Midbrain (tissue), 1 donor: ENCODE results near the gene ZNF254.
"Not testable (repeated sequence)": the region's sequence is repeated elsewhere in the genome, so short reads cannot be mapped to it uniquely, and the experiment has no call there.

Experiments
- DNase-seq: peaks from one replicate; lab custom pipeline; 2025; lab: John Stamatoyannopoulos, UW

The ZNF254 gene

DNA sequence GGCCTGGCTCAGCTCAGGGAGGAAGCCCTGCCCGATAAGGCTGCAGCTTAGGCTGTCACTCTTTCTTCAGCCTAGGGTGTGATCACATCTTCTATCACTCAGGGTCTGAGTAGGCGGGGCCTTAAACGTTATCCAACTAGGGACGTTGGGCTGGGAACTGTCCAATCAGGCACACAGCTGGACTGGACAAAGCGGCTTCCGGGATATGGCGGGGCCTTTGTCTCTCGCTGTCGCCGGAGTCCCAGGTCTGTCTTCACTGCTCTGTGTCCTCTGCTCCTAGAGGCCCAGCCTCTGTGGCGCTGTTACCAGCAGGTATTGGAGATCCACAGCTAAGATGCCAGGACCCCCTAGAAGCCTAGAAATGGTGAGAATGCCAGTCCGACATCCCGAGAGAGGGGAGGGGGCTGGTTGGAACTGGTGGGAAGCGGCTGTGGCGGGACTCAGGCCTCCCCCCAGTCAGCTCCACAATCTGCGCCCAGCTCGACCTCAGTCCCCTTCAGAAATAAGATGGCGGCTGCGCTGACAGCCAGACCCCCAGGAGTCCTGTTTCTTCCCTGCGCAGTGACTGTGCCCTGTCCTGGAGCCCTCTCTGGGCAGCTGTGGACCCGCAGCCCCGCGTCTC is at the start of gene ZNF254:
Gene ZNF254 (plus strand): TSS at position 214 of the 622 bp plus-strand sequence. CDS start 121 bp downstream, at position 335.
- DNase-seq = peak; percentile 93

DNA sequence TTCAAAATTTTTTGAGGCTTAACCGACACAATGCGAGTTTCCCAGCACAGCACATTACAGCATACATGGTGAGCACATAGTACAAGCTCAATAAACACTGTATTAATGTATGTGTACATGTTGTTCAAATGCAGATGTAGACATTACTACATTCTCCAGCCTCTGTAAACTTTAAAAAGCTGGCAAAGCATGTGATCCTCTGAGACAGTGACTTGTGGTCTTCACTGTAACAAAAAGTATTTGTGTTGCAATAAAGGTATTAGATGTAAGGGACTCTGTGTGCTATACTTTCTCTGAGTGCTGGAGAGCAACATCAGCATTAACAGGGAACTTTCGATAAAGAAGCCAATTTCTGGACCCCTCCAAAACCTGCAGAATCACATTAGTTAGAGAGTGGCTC is 46.4 kb upstream of the ZNF254 start:
- no peak for DNase-seq

DNA sequence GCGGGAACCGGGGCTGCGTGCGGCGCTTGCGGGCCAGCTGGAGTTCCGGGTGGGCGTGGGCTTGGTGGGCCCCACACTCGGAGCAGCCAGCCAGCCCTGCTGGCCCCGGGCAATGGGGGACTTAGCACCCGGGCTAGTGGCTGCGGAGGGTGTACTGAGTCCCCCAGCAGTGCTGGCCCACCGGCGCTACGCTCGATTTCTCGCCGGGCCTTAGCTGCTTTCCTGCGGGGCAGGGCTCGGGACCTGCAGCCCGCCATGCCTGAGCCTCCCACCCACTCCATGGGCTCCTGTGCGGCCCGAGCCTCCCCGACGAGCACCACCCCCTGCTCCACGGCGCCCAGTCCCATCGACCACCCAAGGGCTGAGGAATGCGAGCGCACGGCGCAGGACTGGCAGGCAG is 45.7 kb upstream of the ZNF254 start:
- DNase-seq = not testable (repeated sequence)

DNA sequence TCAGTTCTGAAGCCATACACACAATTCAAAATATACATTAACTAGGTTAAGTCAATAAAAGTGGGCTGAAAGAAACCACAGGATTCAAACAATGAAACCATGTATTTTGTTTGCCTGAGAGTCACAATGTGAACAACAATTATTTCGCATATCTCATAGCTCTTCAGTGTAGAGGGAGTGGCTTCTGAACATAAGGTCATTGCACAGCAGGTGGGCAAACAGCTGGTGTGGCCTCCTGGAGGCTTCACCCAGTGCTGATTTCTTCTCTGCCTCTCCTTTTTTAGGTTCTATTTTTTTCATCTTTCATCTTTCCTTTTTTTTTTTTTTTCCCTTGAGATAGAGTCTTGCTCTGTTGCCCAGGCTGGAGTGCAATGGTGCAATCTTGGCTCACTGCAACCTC is 40.4 kb upstream of the ZNF254 start:
- no peak for DNase-seq

DNA sequence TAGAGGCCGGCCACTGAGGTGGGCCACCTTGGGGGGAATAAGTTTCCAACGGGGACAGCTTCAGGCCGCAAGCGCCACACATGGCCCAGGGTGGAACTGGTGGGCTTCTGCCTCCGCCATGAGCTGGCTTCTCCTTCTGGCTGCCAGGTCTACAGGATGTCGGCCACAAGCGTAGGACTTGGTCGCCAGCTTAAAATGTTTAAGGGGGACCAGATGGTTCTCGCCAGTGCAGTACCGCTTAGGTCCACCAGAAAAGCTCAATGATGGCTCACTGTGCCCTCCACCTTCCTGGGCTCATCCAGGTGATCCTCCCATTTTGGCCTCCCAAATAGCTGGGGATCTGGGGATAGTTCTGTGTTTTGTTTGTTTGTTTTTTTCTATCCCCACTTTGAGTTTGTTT is 38.7 kb upstream of the ZNF254 start:
- DNase-seq = no peak

DNA sequence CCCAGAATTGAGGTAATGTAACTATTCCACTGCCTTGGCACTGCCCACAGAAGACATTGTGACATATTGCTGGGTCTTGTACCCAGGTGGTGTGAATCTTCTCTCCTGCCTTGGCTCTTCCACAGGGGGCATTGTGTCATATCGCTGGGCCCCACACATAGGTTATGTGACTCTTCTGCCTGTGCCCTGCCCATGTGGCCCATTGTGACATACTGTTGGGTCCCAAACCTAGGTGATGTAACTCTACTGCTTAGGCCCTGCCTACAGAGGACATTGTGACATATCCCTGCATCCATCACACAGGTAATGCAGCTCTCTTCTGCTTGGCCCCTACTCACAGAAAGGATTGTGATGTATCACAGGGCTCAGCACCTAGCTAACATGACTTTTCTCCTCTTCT is 37.5 kb upstream of the ZNF254 start:
- DNase-seq = no peak

DNA sequence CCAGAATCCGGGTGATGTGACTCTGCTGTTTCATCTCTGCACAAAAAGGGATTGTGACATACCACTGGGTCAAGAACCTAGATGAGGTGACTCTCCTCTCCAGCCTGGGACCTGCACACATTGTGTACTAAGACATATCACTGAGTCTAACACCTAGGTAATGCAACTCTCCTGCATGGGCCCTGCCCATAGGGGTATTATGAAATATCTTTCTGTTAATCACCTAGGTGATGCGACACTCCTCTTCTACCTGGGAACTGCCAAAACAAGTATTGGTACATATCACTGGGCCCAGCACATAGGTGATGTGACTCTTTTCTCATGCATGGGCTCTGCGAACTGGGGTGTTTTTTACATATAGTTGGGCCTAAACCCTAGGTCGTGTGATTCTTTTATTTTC is 35.5 kb upstream of the ZNF254 start:
- no peak for DNase-seq

DNA sequence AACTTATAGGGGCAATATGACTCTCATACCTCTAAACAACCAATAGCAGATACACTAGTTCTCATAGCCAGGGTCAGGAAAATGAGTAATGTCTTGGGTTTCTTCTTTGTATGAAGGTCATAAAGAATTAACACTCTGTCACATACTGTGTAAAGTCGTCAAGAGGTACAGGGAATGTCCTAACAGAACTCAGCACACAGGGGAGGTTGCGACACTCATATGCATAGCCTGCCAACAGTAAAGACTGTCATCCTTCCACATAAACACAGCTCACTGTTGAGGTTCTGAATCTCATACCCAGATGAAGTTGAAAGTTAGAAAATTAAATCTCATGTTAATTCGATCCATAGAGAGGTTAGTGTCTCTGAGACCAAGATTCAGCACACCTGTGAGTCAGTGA is 34.2 kb upstream of the ZNF254 start:
- no peak for DNase-seq

DNA sequence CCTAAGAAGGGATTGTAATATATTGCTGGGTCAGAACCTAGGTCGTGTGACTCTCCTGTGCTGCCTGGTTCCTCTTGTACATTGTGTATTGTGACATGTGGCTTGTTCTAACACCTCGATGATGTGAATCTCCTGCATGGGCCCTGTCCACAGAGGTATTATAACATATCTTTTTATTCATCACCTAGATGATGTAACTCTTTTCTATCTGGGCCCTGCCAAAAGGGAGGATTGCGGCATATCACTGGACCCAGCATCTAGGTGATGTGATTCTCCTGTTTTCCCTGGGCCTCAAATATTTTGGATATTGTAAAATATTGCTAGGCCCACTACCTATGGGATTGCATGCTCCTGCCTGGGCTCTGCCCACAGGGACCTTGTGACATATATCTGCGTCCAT is 33.4 kb upstream of the ZNF254 start:
- DNase-seq = no peak

DNA sequence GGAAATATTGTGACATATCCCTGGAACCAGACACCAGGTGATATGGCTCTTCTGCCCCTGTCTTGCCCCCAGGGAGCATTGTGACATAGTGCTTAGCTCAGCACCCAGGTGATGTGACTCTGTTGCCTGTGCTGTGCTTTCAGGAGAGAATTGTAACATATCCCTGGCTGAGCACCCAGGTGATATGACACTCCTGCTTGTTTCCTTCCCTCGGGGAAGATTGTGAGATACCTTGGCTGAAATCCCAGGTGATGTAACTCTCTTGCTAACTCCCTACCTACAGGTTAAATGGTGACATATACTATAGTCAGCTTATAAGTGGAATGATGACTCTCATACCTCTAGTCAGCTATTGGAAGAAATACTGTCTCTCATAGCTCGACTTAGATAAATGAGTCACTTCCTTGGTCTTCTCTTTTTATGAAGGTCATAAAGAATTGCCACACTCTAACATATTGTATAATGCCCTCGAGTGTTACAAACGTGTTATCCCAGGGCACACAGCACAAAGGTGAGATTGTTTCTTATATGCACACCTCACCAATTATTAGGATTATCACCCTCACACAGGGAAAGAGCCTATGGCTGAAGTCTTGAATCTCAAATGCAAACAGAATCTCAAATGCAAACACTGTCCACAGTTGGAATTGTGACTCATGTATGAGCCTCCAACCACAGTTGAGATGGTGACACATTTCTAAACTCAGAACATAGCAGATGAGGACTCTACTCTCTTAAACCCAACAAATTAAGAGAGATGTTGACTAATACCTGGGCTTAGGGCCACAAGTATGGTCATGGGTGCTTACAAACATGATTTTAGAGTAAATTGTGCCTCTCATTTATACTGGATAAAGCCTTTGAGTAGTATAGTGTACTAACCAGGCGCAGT is 32.7 kb upstream of the ZNF254 start:
- DNase-seq = no peak

DNA sequence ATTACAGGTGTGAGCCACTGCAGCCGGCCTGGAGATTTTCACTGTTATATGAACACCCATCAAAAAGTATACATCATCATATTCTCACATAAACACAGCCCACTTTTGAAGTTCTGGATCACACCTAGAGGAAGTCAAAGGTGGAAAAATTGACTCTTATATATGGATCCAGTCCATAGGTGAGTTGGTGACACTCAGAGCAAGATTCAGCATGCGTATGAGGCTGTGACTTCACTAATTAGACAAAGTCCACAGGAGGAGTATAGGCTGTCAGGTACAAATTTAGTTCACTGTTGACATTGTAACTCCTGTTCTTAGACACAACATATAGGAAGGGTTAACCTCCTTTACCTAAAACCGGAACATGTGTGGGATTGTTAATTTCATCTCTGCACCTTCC is 31.4 kb upstream of the ZNF254 start:
- DNase-seq = no peak

DNA sequence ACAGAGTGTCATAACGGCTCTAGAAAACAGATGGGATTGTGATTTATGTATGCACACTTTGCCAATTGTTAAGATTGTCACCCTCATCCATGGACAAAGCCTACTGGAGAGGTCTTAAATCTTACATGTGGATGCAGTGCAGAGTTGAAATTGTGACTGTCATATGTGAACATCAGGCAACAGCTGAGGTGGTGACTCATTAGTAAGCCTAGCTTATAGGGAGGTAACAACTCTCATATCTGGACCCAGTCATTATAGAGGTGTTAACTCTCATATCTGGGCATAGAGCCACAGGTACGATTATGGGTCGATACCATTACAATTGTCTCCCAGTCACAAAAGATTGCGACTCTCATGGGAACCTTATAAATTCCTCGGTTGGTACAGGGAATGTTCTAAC is 29.8 kb upstream of the ZNF254 start:
- DNase-seq = no peak

DNA sequence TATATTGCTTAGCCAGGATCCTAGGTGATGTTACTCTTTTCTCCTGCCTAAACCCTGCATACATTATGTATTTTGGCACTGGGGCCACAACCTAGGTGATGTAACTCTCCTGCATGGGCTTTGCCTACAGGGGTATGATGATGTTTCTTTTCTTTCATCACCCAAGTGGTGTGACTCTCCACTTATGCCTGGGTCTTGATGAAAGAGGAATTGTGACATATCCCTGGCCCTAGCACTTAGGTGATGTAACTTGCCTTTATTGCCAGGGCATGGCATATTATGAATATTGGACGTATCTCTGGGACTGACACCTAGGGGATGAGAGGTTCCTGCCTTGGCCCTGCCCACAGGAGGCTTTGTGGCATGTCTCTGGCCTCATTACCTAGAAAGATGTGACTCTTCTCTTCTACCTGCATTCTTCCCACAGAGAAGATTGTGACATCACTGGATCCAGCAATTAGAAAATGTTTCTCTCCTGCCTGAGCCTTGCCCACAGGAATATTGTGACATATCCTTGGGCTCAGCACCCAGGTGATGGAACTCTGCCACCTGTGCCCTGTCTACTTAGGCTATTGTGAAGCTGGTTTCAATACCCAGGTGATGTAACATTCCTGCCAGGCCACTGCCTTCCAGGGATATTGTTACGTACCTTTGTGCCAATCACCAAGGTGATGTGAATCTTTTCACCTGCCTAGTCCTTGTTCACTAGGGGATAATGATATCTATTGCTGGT is 27.3 kb upstream of the ZNF254 start:
- no peak for DNase-seq

DNA sequence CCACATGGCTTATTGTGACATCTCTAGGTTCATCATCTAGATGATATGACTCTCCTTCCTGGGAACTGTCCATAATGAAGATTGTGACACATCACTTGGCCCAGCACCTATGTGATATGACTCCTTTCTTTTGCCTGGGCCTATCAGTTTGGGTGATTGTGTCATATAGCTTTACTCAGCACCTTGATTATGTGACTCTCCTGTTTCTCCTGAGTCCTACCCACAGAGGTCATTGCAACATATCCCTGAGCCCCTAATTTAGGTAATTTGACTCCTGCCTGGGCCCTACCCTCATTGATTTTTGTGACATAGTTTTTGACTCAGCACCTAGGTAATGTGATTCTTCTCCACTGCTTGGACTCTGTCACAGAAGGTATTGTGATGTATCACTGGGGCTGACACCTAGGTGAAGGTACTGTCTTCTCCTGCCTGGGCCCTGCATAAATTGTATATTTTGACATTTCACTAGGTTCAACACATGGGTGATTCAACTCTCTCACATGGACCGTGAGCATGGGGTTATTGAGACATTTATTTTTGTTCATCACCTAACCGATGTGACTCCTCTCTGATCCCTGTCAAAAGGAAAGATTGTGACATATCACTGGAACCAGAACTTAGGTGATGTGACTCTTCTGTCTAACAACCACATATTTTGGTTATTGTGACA is 26.2 kb upstream of the ZNF254 start:
- DNase-seq = no peak

DNA sequence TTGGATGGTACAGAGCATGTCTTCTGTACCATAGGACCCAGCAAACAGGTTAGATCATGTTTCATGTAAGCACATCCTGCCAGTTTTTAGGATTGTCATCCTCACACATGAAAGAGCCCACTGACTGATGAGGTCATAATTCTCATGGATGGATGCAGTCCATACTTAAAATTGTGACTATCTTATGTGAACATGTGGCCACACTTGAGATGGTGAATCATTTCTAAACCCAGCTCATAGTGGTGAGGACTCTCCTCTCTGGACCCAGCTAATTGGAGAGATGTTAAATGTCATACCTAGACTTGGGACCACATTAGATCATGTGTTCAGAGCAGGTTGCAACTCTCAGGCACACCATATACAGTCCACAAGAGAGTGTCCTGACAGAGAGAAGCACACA is 24.8 kb upstream of the ZNF254 start:
- DNase-seq = no peak

DNA sequence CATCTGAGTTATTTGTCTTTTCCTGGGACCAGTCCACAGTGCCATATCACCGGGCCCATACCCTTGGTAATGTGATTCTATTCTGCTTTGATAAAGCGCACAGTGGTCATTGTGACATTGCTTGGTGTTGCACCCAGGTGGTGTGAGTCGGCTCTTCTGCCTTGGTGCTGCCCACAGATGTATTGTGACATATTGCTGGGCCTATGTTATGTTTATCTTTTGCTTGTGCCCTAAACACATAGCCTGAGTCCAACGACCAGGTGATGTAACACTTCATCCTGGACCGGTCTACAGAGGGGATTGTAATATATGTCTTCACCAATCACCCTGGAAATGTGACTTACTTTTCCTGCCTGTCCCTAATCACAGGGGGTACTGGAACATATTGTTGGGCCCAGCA is 23.7 kb upstream of the ZNF254 start:
- no peak for DNase-seq

DNA sequence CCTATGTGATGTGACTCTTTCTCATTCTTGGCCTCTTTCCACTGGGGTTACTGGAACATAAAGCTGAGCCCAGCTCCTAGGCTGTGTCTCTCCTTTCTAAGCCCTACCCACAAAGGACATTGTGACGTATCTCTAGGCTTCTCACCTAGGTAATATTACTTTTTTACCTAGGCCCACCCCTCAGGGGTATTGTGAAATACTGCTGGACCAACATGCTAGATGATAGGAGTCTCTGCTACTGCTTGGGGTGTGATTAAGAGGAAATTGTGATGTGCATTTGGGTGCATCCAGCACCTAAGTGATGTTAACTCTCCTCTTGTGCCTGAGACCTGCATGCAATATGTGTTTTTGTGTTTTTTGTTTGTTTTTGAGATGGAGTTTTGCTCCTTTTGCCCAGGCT is 22.8 kb upstream of the ZNF254 start:
- DNase-seq = no peak

DNA sequence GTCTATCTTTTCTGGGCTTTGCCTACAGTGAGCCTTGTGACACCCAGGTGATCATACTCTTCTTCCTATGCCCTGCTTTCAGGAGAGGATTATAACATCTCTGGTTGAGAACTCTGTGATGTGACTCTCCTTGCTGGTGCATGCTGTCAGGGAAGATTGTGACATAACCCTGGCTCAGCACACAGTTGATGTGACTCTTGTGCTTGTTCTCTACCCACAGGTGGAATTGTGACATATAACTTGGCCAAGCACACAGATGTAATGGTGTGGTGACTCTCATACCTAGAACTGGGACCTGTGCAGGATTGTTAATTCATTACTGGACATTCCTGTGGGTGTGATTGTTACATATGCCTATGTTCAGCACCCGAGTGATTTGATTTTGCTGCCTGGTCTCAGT is 21.7 kb upstream of the ZNF254 start:
- DNase-seq = no peak

DNA sequence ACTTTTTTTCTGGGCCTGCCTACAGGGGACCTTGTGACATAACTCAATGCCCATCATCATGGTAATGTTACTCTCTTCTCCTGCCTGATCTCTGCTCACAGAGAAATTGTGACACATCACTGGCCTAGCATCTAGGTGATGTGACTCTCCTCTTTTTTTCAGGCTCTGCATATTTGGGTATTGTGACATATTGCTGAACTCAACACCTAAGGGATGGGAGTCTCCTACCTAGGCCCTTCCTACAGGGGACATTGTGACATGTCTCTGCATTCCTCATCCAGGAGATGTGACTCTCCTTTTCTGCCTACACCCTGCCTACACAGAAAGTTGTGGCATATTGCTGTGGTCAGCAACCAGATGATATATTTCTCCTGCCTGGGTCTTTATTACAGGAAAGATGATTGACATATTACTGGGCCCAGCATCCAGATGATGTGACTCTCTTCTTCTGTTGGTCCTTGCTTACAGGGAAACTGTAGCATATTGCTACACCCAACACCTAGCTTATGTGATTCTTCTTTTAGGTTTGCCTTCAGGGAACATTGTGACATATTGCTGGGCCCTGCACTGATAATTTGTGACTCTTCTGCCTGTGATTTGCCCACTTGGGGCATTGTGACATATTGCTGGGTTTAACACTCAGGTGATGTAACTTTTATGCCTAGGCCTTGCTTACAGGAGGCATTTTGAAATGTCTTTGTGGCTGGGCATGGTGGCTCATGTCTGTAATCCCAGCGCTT is 21.0 kb upstream of the ZNF254 start:
- DNase-seq = no peak

DNA sequence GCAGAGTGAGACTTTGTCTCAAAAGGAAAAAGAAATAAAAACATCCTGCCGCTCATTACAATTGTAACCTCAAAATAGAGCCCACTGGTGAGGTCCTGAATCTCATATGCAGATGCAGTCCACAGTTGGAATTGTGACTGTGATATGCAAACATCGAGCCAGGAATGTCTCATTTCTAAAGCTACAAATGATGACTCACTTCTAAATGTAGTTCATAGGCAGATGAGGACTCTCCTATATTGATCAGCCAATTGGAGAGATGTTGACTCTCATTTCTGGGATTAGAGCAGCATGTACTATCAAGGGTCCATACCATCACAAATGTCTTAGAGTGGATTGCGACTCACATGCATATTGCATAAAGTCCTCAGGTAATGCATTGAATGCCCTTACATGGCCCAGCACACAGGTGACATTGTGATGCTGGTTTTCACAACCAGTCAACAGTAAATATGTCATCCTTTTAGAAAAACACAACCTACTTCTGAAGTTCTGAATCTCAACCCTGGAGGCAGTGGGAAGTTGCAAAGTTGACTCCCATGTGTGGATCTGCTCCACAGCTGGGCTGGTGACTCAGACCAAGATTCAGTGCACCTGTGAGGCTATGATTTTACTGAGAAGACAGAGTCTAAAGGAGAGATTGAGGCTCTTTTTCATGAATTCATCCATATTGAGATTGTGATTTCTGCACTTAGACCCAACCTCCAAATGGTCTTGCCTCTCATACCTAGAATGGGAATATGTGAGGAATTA is 16.9 kb upstream of the ZNF254 start:
- DNase-seq = no peak

DNA sequence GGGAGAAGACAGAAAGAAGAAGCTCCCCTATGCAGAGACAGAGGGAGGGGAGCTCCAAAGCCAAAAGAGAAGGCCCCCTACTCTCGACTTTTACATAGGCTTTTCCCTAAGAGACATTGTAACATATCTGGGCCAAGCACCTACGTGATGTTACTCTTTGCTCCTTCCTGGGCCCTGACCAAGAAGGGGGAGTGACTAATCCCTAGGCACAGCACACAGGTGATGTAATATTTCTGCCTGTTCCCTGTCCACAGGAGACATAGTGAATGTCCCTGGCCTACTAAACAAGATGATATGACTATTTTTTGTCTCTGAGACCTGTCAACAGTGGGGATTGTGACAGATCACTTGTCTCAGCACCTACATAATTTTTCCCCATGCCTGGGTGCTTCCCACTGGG is 15.9 kb upstream of the ZNF254 start:
- no peak for DNase-seq
